Measurements from ENCODE around the gene ANP32B.

DNA sequence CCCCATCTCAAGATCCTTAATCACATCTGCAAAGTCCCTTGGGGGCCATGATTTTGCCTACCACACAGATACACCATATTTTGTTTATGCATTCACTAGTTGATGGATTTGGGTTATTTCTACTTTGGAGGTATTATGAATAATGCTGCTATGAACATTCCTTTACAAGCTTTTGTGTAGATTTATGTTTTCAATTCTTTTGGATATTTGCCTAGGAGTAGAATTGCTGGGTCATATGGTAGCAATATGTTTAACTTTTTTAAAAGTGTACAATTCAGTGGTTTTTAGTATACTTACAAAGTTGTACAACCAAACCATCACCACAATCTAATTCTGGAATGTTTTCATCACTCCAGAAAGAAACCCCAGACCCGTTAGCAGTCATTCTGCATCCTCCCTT is 7.8 kb upstream of the ANP32B start:
- TF ChIP-seq, protein P1, sequence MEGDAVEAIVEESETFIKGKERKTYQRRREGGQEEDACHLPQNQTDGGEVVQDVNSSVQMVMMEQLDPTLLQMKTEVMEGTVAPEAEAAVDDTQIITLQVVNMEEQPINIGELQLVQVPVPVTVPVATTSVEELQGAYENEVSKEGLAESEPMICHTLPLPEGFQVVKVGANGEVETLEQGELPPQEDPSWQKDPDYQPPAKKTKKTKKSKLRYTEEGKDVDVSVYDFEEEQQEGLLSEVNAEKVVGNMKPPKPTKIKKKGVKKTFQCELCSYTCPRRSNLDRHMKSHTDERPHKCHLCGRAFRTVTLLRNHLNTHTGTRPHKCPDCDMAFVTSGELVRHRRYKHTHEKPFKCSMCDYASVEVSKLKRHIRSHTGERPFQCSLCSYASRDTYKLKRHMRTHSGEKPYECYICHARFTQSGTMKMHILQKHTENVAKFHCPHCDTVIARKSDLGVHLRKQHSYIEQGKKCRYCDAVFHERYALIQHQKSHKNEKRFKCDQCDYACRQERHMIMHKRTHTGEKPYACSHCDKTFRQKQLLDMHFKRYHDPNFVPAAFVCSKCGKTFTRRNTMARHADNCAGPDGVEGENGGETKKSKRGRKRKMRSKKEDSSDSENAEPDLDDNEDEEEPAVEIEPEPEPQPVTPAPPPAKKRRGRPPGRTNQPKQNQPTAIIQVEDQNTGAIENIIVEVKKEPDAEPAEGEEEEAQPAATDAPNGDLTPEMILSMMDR (IDR thresholded peaks at IDR 0.05) = no peak
- no peak for TF ChIP-seq EZH2phosphoT487 (IDR thresholded peaks at IDR 0.05)
